Stimulated activated CD4-positive, alpha-beta T cell treated with anti-CD3 and anti-CD28 coated beads, Interleukin-2, amount 100 ng/mL, for 24 hours (primary cell): Measurements from ENCODE around the gene CYTH2.
"Not testable (repeated sequence)": the region's sequence is repeated elsewhere in the genome, so short reads cannot be mapped to it uniquely, and the experiment has no call there.

ENCODE experiments used
- DNase-seq, 2 donors: peaks; one replicate each; pipeline ENCODE4 v3.0.0-alpha.2; 2020

CYTH2 gene

GRCh38 chr19:48478339-48479256 lies 9.4 kb downstream of the CYTH2 start:
- no peak for DNase-seq

GRCh38 chr19:48479686-48480085 lies 10.5 kb downstream of the CYTH2 start:
- no peak for DNase-seq

- peak; percentile 43 to 49 for DNase-seq
Measured at GRCh38 chr19:48480183-48480557, 11.0 kb downstream of the CYTH2 start.

GRCh38 chr19:48480558-48481500 lies 11.7 kb downstream of the CYTH2 start:
- DNase-seq: peak; percentile 64 to 65

GRCh38 chr19:48481846-48482639 lies 12.9 kb downstream of the CYTH2 start:
- DNase-seq: no peak

GRCh38 chr19:48483301-48483700 lies 14.1 kb downstream of the CYTH2 start:
- no peak for DNase-seq

- no peak for DNase-seq
Measured at GRCh38 chr19:48484247-48484893, 15.2 kb downstream of the CYTH2 start.

- DNase-seq: no peak
Measured at GRCh38 chr19:48484931-48485612, 15.9 kb downstream of the CYTH2 start.

GRCh38 chr19:48486706-48487105 lies 17.5 kb downstream of the CYTH2 start:
- not testable (repeated sequence) for DNase-seq

- no peak for DNase-seq
Measured at GRCh38 chr19:48487544-48487943, 18.4 kb downstream of the CYTH2 start.

- no peak for DNase-seq
Measured at GRCh38 chr19:48487948-48488347, 18.8 kb downstream of the CYTH2 start.

GRCh38 chr19:48488478-48488877 lies 19.3 kb downstream of the CYTH2 start:
- DNase-seq: not testable (repeated sequence)

GRCh38 chr19:48489608-48490216 lies 20.5 kb downstream of the CYTH2 start:
- DNase-seq: peak; percentile 88 to 91

GRCh38 chr19:48490981-48491792 lies 22.0 kb downstream of the CYTH2 start:
- peak; percentile 54 for DNase-seq

GRCh38 chr19:48491793-48492123 lies 22.6 kb downstream of the CYTH2 start:
- DNase-seq: no peak

GRCh38 chr19:48492925-48493717 lies 24.0 kb downstream of the CYTH2 start:
- peak; percentile 75 to 85 for DNase-seq

GRCh38 chr19:48493718-48494401 lies 24.7 kb downstream of the CYTH2 start:
- no peak for DNase-seq

- no peak for DNase-seq
Measured at GRCh38 chr19:48495396-48495795, 26.2 kb downstream of the CYTH2 start.
